ENCODE measurements around the gene MEN1. TPM values are rescaled to one million over a fixed set of nuclear protein-coding genes. Genes with fewer than 3 reads are reported as not detected.

The MEN1 gene
- total RNA-seq, 1 experiment from 2014 or later, result 29.2 TPM

GRCh38 chr11:64843686-64844329, 33.5 kb upstream of the MEN1 start:
- ChIA-PET POLR2A (interaction anchor here (0.5 to 2.4 kb wide), 21 partner anchors 9 to 936 kb away, joined by 3 to 21 read pairs (median 5); partner anchors contain the start of genes CAPN1, EHD1, FAU and MAP4K2), CTCF (interaction anchor here (0.6 to 15.7 kb wide), 13 partner anchors 8 to 515 kb away, joined by 3 to 286 read pairs (median 4); partner anchors contain the start of genes ARL2, EHD1 and ZNHIT2)
- no peaks in the 10 kb centered on the region for H3K9me3 Mint-ChIP-seq (ENCODE audit: unreplicated experiment)
- TF ChIP-seq, protein P1, sequence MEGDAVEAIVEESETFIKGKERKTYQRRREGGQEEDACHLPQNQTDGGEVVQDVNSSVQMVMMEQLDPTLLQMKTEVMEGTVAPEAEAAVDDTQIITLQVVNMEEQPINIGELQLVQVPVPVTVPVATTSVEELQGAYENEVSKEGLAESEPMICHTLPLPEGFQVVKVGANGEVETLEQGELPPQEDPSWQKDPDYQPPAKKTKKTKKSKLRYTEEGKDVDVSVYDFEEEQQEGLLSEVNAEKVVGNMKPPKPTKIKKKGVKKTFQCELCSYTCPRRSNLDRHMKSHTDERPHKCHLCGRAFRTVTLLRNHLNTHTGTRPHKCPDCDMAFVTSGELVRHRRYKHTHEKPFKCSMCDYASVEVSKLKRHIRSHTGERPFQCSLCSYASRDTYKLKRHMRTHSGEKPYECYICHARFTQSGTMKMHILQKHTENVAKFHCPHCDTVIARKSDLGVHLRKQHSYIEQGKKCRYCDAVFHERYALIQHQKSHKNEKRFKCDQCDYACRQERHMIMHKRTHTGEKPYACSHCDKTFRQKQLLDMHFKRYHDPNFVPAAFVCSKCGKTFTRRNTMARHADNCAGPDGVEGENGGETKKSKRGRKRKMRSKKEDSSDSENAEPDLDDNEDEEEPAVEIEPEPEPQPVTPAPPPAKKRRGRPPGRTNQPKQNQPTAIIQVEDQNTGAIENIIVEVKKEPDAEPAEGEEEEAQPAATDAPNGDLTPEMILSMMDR (IDR thresholded peaks at IDR 0.05; ENCODE audit: unreplicated experiment), result no peak
- H3K4me1 Mint-ChIP-seq (ENCODE audit: insufficient read depth, unreplicated experiment), result peaks cover 33% of the 10 kb centered on the region
- no TSS peak for BruUV-seq (replicated peaks)
- H3K4me3 Mint-ChIP-seq (ENCODE audit: unreplicated experiment), result peak overlapping the region; percentile 77
- H3K27ac Mint-ChIP-seq (ENCODE audit: low read depth, unreplicated experiment), result peak overlapping the region; percentile 29
- intact Hi-C loops (cut with micrococcal nuclease), result loop anchor here (1.0 to 2.0 kb wide), 3 partner anchors 33 to 57 kb away; partner anchors contain the start of genes MAP4K2 and MEN1
- H3K36me3 Mint-ChIP-seq (ENCODE audit: insufficient read depth, unreplicated experiment), result peaks cover 24% of the 10 kb centered on the region
- no peak for DNase-seq (ENCODE audit: unreplicated experiment)
- H3K27me3 Mint-ChIP-seq (ENCODE audit: insufficient read depth, unreplicated experiment), result no peaks in the 10 kb centered on the region

DNA sequence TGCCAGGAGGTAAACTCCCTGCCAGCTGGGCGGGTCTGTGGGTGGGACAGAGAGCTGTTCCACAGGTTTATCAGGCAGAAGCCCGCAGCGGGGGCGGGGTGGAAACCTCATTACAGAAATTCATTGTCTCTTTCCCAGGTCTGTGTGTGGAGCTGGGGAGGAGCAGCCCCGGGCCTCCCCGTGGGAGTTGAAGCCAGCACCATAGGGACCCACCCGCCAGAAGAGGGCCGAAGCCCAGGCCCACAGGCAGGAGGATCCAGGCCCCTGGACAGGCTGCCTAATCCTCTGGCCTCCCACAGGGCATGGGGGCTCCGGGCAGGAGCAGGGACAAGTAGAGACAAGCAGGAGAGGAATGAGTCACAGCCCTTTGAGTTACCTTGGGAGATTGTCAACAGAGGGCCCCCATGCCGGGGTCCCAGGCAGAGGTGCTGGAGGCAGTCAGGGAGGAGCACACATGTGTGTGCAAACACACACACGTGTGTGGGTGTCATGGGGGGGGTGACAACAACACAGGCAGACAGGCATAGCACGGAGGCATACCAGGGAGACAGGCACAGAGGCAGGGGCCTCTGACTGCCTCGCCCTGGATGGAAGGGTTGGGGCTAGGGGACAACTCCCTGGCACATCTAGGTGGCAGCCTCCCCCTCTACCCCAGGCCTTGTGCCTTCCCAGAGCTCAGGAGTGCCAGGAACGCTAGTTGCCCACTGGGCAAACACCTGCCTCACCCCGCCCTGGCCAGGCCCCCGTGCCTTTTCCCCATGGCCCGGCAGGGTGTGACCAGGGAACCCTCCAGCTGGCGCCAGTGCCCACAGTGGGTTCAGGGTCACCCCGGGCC, 32.7 kb upstream of the MEN1 start:
- Mint-ChIP-seq H3K27me3 (ENCODE audit: insufficient read depth, unreplicated experiment) (no peaks in the 10 kb centered on the region), H3K4me1 (ENCODE audit: insufficient read depth, unreplicated experiment) (peaks cover 27% of the 10 kb centered on the region), H3K36me3 (ENCODE audit: insufficient read depth, unreplicated experiment) (peaks cover 24% of the 10 kb centered on the region), H3K27ac (ENCODE audit: low read depth, unreplicated experiment) (peak overlapping the region; percentile 29), H3K9me3 (ENCODE audit: unreplicated experiment) (no peaks in the 10 kb centered on the region), H3K4me3 (ENCODE audit: unreplicated experiment) (peak overlapping the region; percentile 77)
- intact Hi-C loops (cut with micrococcal nuclease), result loop anchor here (1.0 to 2.0 kb wide), 2 partner anchors 32 to 56 kb away; partner anchors contain the start of gene MEN1
- ChIA-PET POLR2A (interaction anchor here (0.5 to 2.4 kb wide), 20 partner anchors 8 to 937 kb away, joined by 3 to 21 read pairs (median 4); partner anchors contain the start of genes CAPN1, EHD1, FAU and MAP4K2), CTCF (interaction anchor here (0.6 to 15.7 kb wide), 12 partner anchors 8 to 514 kb away, joined by 3 to 286 read pairs (median 4); partner anchors contain the start of genes ARL2 and EHD1)
- peak; percentile 89 for DNase-seq (ENCODE audit: unreplicated experiment)
- TF ChIP-seq, protein P1 (IDR thresholded peaks at IDR 0.05; ENCODE audit: unreplicated experiment), result no peak
- BruUV-seq (replicated peaks), result no TSS peak

GRCh38 chr11:64842366-64842759, 32.0 kb upstream of the MEN1 start:
- Mint-ChIP-seq H3K36me3 (ENCODE audit: insufficient read depth, unreplicated experiment) (peaks cover 24% of the 10 kb centered on the region), H3K9me3 (ENCODE audit: unreplicated experiment) (no peaks in the 10 kb centered on the region), H3K4me1 (ENCODE audit: insufficient read depth, unreplicated experiment) (peaks cover 26% of the 10 kb centered on the region), H3K4me3 (ENCODE audit: unreplicated experiment) (peak overlapping the region; percentile 77), H3K27me3 (ENCODE audit: insufficient read depth, unreplicated experiment) (no peaks in the 10 kb centered on the region), H3K27ac (ENCODE audit: low read depth, unreplicated experiment) (peak overlapping the region; percentile 29)
- intact Hi-C loops (cut with micrococcal nuclease), result loop anchor here (2.0 kb wide), 1 partner anchor 32 kb away; the partner anchor contains the start of gene MEN1
- peak; percentile 30 for DNase-seq (ENCODE audit: unreplicated experiment)
- ChIA-PET CTCF (interaction anchor here (0.6 to 15.7 kb wide), 6 partner anchors 13 to 56 kb away, joined by 3 to 286 read pairs (median 4); partner anchors contain the start of gene EHD1), POLR2A (interaction anchor here (0.6 to 2.1 kb wide), 7 partner anchors 32 to 773 kb away, joined by 3 to 18 read pairs (median 4); partner anchors contain the start of genes MAP4K2, MEN1 and PCNX3)
- TF ChIP-seq, protein P1 (IDR thresholded peaks at IDR 0.05; ENCODE audit: unreplicated experiment), result no peak
- no TSS peak for BruUV-seq (replicated peaks)
